HG03457 (cell line): Measurements from ENCODE around the gene PLPPR5.
A peak's percentile ranks its signal among the peaks of the same experiment; 100 is the strongest.
"Not testable (repeated sequence)": the region's sequence is repeated elsewhere in the genome, so short reads cannot be mapped to it uniquely, and the experiment has no call there.

ENCODE experiments used
- ATAC-seq: cut with Tn5 transposase; IDR thresholded peaks from one replicate; pipeline ENCODE4 v1.9.1; 2021; ENCODE audit warnings: moderate number of reproducible peaks; ENCODE audit not compliant: unreplicated experiment

The PLPPR5 gene

DNA sequence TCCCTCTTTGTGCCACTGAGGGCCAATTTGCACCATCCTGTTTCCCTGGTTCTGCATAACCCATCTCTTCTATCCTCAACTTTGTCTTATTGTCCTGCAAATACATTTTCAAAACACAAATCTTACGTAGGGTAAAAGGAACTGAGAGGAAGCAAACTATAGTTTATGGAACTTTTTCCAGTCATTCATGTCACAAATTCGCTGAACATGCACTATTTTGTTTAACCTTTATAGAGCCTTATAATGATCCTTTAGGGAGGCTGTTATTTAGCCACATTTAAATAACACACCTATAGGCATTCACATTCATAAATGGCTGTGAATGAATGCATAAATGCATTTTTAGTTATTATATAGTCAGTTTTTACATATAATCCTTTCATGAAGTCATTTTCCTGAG, 85.0 kb downstream of the PLPPR5 start:
- no peak for ATAC-seq

DNA sequence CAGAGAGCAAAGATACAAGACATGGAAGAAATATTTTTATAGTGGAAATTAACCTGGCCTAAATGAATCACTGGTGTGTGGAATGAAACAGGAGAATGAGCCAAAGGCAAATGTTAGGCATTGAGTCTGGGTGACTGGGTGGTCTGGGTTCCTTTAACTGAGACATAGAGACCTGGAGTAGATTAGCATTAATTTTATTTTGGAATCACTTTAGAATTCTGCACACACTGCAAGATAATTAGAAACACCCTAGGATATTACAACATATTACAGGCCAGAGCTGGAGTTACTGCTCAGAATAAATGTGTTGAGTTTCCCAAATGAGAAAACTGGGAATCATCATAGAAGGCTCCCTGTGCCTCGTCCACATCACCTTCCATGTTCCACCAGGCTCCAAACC, 85.5 kb downstream of the PLPPR5 start:
- ATAC-seq = no peak

DNA sequence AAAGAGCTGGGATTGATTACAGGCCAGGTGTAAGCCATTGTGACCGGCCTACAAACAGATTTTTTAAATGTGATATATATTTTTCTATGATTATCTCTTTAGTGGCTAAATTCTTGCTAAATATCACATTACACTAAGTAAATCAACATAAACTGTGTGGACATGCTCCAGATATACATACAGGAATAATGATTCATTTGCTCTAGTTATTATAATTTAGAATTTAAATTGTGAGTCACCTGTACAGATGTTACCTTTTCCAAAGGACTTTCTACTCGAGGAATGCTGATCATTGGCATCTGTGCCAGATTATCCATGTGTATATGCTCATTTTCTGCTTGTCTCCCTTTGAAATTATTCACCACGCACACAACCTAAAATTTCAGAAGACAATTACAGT, 90.1 kb downstream of the PLPPR5 start:
- no peak for ATAC-seq

DNA sequence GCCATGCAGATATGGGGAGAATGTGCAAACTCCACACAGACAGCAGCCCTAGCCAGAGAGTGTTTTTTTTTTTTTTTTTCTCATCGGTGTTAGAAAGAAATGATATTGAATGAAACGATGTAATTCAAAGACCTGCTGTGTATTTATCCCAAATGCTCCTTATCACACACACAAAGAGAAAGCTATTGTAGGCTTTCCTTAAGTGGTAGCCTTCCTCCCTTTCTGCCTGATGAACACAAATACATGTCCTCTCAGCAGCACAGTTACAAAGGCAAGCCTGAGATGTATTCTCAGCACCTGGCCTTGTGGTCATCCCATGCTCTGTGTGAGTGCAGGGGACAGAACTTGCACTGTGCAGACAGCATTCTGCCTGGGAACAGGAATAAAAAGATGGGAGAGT, 93.8 kb downstream of the PLPPR5 start:
- ATAC-seq = no peak

DNA sequence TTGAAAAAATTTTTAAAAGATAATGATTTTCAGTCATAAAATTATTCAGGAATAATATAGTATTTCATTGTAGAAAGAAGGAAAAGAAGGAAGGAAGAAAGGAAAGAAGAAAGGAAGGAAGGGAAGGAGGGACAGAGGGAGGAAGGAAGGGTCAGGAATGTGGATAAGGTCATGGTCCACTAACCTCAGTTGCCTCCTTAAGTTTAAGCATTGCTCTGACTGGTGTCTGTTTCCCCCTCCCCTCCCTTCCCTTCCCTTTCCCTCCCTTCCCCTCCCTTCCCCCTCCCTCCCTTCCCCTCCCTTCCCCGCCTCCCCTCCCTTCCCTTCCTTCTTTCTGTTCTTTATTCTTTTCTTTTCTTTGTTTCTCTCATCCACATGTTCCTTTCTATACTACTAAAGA, 95.7 kb downstream of the PLPPR5 start:
- no peak for ATAC-seq

DNA sequence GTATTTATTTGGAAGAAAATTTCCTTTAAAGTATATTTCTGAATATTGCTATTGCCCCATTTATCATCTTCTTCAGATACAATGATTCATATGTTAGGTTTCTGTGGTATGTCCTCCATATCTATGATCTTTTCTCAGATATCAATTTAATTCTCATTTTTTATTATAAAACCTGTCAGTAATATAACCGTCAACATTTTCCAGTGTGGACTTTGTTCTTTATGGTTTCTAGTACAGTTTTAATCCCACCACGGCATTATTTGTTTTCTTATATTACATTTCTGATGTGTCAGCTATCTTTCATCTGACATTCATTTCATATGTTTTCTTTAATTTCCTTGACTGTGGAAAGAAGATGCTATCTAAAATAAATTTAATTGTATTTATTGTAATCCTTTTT, 97.9 kb downstream of the PLPPR5 start:
- ATAC-seq = no peak

DNA sequence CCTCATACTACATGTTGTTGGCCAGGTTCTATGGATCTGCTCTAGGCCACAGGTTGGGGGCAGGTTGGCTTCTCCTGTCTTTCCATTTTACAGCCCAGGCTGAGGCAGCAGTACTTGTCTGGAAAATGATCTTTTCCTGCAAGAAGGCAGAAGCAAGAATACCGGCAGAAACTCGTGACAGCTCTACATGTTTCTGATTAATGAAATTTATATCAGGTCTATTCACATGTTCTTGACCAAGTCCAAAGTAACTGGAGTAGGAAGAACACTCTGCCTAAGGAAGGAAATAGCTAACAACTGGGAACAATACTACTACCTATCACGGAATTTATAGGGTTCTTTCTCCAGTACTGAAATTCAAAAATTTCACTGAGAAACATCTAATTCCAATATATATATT, 98.3 kb downstream of the PLPPR5 start:
- ATAC-seq = no peak

DNA sequence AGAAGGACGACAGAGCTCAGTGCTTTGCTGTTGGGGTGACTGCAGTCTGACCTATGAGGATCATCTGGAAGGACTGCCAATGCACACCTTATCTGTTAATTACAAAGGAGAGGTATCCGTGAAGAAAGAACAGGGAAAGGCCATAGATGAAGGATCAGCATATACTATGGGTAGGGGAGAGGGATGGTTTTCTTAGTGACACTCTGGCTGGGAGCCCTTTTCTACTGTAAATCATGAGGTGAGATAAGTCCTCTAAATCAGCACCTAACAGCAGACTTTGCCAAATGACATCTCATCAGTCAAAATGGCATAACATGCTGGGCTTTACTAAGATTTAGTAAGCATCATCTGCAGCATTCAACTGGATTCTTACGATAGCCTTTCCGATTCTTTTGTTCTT, 100.0 kb downstream of the PLPPR5 start:
- ATAC-seq = no peak

DNA sequence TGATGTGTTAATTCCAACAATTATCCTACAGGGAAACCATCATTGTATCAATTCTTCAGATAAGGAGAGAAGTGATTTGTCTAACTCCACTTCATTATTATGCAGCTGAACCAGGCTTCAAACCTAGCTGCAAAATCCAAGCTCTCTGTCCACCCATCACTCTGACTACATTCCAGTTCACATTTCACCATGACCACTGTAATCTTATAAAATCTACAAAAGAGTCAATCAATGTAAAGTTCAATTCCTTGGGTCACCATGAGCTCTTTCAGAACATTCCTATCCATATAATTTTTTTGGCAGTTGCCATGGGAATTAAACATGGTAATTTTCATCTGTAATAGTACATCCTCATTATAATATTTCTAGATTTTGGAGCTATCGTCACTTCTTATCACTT, 100.9 kb downstream of the PLPPR5 start:
- ATAC-seq = no peak

DNA sequence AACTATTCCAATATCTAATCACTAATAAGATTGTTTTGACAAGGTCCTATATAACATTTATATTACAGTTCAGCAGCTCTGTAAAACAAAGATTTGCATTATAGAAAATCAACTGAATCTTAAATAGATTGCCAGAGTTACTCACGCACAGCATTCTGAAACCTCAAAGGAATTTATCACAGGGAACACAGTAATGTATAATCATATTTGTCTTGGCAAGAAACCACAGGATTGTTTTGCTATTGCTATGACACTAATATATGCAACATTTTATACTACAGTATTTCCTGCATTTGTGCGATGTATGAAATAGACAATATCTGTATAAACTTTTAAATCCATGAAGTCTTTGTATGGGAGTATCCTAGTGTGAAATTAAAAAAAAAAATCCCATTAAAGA, 101.4 kb downstream of the PLPPR5 start:
- no peak for ATAC-seq

DNA sequence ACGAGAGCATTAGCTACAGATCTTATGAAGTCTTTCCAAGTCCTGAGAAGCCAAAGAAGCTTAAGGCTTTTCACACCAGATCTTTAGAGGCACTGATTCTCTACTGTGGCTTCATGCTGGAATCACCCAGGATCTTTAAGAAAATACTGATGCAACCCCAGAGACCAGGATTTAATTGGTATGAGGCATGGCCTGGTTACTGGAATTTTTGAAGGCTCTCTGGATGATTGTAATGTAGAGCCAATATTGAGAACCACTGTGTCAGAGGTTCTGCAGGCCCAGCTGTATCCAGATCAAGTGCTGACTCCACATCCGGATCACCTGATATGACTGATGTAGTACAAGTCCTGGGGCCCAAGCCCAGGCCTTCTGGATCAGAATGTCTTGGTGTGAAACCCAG, 105.7 kb downstream of the PLPPR5 start:
- ATAC-seq = no peak

DNA sequence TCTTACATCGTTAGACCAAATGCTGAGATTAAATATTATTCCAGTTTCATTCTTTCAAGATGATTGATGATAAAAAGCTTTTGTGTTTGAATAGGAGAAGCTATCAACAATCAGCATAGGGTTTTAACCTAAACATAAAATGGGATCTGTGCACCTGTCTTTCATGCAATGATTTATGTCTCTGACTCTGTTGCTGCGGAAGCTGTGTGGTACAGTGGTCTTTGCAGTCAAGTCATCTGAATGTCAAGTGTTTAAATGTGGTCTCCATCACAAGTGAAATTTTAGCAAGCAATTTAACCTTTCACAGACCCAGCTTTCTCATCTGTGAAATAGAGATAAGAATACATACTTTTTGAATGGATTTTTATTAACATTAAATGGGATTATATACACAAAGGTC, 107.2 kb downstream of the PLPPR5 start:
- no peak for ATAC-seq

DNA sequence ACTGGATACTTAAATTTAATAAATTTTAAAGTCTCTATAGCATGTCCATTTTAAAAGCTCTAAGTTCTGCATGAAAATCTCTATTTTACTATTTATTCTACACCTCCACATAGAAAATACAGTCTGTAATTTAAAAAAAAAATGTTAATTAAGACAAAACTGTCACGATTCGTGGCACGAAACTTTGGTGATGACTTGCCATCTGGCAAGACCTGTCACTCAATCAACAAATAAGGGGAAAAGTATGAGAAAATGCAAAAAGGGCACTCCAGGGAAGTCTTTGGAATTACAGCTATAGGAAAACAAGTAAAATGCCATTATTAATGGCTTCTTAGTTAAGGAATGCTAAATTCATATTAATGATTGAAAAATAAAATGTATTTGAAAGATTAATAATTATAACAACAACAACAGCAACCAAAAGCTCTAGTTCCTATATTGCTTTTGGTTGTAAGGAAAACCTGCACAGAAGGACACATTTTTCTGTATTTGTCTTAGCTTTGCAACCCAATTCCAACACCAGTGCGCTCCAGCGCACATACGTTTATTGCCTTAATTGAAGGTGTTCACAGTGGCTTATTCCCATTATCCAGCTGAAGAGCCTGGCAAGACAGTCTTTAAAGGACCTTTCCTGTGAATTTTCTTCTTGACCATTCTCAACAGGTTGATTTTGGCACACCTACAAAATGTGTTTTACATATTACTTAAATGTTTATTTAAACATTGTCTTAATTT, 107.8 kb downstream of the PLPPR5 start:
- no peak for ATAC-seq

DNA sequence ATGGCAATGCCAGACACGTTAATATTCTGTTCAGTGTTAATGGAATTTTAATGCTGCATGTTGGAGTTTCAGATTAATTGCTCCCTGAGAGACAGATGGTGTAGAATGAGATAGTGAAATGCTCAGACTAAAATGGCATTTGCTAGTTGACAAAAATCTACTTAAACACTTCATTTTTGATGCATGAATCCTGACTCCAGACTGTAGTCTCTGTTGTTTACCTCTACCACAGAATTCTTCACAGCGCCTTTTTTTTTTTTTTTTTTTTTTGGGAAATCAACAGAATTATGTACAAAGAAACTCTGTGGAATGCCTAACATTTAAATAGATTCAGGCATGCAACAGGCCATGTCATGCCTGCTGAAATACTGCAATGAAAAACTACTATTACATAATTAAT, 111.3 kb downstream of the PLPPR5 start:
- ATAC-seq = no peak

DNA sequence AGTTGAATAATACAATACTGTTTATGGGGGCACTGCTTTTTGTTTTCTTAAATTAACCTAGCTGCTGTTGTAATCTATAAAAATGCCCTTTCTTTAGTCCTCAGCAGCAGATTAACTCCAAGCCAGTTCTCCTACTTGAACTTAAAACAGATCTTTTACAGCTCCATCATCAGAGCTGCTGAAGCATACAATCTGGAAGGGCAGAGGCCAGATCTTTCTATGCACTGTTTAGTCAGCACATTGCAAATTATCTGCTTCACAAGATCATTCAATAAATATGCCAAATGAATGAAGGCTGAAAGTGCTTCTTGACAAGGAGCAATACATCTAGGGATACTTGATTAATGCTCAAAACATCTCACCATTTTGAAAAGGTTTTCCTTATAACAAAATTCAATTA, 115.8 kb downstream of the PLPPR5 start:
- no peak for ATAC-seq

DNA sequence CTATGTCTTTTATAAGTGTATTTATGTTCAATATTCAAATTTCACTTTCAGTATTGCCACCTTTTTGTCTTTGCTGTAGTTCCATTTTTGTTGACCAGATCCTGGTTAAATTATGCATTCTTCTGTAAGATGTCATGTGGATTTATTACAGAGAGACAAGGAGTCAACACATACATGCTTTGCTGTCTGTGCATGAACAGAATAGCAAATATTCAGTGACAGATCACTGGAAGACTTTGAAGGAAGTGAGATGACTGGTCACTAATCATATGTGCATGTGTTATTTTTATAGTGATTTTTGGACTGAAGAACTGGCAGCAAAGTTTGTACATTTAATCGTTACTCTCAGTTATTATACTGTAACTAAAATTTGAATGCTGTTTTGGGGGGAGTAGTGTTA, 117.2 kb downstream of the PLPPR5 start:
- ATAC-seq = no peak

DNA sequence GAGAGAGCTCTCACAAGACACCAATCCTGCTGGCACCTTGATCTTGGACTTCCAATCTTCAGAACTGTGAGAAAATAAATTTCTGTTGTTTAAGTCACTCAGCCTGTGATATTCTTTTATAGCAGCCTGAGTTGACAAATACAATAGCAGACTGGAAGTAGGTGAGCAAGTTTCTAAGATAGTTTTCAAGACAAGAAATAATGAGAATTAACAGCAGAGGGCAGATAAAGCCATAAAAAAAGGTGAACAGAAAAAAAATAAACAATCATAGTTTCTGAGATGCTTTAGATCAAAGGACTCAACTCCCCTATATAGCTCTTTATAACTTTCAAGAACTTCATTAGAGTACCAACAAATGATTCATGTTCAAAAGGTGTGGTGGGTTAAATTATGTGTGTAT, 119.8 kb downstream of the PLPPR5 start:
- no peak for ATAC-seq

DNA sequence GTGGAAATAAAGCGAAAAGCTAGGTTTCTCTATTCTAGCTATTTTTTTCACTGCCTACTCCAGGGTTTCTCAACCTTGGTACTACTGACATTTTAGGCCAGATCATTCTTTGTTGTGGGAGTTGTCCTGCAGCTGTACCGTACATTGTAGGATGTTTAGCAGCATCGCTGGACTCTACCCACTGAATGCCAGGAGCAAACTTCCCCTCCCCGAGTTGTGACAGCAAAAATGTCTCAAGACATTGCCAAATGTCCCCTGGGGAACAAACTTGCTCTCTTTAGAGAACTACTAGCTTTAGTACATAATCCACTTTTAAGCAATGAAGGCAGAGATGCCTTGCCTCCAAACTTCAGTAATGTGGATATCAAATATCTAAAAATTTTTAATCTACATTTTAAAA, 122.8 kb downstream of the PLPPR5 start:
- no peak for ATAC-seq

DNA sequence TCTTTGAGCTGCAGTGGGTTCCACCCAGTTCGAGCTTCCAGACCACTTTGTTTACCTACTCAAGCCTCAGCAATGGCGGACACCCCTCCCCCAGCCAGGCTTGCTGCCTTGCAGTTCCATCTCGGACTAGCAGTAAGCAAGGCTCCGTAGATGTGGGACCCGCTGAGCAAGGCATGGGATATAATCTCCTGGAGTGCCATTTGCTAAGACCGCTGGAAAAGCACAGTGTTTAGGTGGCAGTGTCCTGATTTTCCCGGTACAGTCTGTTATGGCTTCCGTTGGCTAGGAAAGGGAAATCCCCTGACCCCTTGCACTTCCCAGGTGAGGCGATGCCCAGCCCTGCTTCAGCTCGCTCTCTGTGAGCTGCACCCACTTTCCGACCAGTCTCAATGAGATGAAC, 123.4 kb downstream of the PLPPR5 start:
- ATAC-seq = not testable (repeated sequence)

DNA sequence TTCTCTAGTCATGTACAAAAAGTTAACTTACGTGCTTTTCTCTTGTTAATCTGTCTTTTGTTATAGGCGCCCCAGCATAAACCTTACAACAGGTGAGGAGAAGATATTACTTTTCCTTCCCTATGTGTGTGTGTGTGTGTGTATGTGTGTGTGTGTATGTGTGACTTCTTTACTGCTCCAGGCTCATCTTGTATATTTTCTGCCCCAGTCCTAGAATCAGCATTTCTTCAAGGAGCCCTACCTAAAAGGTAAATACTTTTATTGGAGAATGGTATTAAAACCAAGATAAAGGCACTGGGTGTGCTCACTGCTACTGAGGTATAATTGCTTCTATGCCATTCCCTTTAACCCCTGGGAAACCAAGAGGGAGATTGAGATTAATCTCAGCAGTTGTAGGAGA, 129.8 kb downstream of the PLPPR5 start:
- no peak for ATAC-seq

DNA sequence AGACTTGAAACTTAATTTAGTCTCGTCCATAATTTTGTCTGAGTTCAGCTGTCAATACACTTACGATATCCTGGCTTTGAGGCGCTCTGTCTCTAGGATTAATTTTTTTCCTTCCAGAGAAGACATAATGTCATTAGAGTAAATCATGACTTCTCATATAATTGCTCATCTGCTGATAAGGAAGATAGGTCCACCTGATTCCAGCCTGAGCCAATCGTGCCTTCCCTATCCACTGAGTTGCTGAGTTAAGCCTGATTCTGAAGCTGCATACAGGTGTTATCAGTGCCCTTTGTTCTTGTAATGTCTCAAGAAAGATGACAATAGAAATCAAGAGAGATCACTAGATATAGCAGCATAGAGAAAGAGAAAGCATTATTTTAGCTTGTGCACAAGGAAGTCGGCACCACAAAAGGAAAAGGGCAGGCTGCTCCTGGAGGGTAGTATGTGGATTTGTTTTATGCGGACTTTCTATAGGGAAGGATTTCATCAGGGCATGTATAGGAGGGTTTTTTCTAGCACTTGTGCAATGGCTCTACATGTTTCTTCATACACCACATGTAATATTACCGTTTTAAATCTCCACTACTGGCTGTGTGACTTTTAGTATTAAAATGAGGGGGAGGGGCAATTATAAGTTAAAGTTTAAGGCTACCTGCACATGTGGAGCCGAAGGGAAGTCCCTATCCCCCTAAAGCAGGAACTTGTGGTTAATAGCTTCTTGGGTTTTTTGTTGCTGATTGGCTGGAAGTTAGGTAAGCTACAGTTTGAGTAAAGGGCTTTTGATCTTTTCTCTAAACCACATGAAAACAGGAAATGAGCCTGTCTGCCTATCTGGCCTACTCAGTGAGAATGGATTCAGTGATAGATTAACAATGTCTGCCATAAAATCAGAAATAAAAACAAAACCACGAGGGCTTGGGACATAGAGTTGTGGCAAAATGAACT, 133.4 kb downstream of the PLPPR5 start:
- peak; percentile 99 for ATAC-seq

DNA sequence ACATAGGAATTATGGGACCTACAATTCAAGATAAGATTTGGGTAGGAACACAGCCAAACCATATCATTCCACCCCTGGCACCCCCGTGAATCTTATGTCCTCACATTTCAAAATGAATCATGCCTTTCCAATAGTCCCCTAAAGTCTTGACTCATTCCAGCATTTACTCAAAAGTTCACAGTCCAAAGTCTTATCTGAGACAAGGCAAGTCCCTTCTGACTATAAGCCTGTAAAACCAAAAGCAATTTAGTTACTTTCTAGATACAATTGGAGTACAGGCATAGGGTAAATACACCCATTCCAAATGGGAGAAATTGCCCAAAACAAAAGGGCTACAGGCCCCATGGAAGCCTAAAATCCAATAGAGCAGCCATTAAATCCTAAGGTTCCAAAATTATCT, 138.9 kb downstream of the PLPPR5 start:
- ATAC-seq = no peak
